GM15510 (cell line): Measurements from ENCODE around the gene ARHGAP6.

Experiments
- POLR2A ChIP-seq: IDR thresholded peaks from 3 replicates; pipeline ENCODE4 v1.6.1; 2011; ENCODE audit warnings: borderline replicate concordance; ENCODE audit not compliant: insufficient read length; ENCODE audit errors: extremely low read depth

Gene ARHGAP6

DNA sequence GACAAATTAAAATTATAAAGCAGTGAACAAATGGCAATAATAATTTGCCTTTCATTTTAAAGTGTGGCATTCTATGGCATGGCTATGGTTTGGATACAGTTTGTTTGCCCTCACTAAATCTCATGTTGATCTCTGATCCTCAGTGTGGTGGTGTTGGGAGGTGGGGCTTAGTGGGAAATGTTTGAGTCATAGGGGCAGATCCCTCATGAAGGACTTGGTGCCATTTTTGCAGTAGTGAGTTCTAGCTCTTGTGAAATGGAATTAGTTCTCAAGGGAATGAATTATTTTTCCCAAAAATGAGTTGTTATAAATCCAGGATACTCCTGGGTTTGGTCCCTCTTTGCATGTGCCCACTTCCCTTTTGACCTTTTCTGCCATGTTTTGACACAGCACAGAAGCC, 191.1 kb downstream of the ARHGAP6 start:
- TF ChIP-seq POLR2A, result no peak

DNA sequence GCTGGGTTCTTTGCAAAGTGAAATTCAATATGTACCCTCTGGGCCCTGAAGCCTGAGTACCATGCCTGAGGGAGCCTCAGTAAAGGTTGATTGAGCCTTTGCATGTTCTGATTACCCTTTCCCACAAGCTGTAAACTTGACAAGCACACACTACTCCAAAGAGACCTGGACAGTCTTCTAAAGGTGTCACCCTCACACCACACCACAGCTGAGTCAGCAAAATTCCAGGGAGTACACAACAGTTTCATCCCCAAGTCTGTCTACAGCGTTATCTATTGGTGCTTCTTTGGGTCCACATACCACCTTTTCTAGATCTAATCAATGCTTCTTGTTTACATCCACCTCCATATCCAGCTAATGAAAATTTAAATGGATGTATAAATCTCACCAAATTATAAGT, 191.7 kb downstream of the ARHGAP6 start:
- no peak for TF ChIP-seq POLR2A

DNA sequence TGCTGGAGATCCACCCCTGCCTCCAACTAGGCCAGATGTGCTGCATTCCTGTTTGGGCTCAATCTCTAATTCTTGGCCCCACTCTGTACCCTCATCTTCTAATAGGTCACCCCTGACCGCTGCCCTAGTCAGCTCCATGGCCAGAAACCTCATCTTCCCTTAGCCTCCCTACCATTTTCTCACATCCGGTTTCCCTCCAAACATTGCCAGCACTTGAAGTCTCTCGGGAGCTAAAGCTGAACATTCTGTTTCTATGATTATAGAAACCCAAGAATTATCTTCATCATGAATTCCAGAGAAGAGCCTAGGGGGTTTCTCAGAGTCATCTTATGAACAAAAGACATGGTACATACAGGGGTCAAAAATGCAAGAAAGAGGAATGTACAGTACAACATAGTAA, 192.8 kb downstream of the ARHGAP6 start:
- TF ChIP-seq POLR2A, result no peak

DNA sequence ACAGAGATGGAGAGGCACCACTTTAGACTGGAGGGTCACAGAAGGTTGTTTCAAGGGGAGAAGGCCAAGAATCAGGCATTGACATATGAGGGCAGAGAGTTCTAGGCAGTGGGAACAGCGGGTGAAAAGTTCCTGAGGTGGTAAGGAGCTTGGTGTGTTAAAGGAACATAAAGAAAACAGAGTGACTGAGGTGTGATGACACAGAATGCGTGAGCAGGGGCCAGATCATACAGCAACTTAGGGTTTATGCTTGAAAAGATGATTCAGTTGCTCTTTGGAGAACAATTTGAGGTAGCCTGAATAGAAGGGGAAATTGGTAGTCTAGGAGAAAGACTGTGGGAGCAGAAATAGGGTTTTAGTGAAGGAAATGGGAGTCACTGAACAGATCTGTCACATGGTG, 193.3 kb downstream of the ARHGAP6 start:
- no peak for TF ChIP-seq POLR2A

DNA sequence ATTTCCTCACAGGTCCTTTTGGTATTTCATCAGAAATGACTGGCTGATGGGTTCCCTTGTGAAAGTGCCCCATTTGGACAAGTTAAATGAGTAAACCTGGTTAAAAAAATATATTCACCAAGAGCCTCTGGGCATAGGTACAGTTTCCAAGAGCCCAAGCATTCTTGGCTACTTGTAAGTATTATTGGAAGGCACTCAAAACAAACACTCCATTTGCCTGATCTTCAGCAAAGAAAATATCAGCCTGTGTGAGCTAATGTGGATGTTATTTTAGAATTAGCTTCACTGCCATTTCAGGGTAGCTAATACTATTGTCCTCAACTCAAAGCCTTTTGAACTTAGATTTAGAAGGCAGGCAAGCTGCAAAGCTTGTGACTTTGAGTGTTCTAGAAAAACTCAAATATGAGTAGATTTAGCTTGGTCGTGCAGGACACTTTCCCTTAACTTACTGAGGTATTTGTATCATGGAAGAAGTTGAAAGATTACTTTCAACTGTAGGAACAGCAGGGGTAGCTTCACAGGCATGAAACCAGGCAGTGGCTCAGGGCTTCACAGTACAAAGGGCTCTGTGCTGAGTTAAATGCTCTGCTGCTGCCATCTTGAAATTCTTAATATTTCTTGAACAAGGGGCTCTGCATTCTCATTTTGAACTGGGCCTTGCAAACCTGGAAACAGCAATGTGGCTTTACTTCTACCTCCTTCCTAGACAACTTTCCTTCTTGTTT, 195.3 kb downstream of the ARHGAP6 start:
- no peak for TF ChIP-seq POLR2A

DNA sequence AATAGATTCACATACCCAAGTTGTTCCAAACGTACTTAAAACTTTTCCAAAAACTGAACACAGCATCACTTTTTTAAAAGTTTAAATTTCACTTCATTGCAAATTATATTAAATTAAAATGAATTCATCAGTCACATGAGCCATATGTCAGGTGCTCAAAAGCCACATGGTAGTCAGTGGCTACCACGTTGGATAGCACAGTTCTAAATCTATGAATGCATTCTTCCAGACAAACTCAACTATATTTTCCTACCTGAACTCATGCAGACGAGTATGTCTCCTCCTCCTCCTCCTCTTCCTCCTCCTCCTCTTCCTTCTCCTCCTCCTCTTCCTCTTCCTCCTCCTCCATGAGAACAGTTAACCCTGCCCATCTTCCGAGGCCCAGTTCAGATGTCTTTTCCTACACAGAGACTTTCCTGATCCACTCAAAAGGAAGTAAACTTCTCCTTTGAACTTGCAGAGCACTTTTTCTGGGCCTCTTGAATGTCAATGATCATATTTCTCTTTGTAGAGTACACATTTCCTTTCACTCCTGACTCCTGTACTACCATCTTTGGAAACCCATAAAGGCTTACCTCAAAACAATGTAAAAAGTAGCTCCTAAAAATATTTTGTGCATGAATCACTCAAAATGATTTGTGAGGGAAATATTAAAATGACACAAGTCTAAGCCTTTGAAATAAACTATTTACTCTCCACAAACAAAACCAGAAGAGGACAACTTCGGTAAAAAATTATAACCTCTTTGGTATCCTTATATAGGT, 199.9 kb downstream of the ARHGAP6 start:
- TF ChIP-seq POLR2A, result no peak

DNA sequence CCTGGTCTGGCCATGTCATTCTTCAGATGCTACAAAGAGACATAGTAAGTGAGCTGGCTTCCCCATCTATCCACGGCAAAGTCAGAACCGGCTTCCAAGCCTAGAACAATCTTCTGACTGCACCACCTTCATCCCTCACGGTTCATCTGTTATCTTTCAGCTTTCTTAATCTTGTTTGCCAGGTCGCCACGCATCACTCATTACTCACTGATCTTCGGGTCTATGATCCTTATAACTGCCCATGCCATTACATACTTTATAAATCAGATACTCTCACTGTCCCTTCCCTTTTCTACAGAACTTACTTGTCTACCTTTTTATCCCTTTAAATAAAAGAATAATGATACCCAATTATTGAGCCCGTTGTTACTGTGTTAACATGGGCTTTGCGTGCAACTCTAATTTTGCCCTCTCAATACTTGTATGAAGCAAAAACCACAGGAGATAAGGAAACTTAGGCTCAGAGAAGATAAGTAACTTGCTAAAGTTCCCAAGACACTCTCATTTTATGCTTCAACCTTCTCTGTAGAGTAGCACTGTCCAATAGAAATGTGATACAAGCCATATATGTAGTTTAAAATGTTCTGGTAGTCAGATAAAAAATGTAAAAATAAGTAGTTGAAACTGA, 200.8 kb downstream of the ARHGAP6 start:
- no peak for TF ChIP-seq POLR2A

DNA sequence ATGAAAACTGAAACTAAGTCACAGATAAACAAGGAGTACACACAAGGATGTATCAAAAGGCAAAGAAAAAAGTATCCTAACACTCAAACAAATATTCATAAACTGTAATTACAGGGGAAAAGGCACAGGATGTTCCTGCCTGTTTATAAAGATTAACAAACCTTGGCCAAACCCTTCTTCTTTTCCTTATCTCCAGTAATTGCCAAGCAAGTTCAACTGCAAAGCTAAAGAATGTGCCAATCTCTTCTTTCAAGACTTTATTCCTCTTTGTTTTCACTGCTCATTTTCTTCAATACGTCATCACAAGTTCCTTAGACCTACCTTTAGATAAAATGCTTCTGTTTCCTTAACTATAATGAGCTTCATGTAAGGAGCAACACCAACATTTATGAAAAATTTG, 201.3 kb downstream of the ARHGAP6 start:
- no peak for TF ChIP-seq POLR2A

DNA sequence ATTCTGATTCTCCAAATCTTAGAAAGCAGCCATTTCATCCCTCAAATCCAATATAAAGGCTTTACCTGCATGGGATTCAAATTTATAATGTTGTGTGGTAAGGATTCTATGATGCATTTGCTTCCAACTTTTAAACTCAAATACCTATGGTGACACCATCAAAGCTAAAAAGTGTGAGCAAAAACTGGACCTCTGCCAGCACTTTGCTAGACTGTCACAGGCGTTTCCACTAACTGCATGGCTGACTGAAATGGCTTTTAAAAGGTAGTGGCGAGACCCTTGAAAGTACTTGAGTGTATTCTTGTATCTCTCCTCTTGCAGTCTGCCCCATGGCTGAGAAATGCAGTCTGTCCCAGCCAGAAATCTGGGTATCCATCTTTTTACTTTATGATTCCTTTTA, 203.1 kb downstream of the ARHGAP6 start:
- TF ChIP-seq POLR2A, result no peak

DNA sequence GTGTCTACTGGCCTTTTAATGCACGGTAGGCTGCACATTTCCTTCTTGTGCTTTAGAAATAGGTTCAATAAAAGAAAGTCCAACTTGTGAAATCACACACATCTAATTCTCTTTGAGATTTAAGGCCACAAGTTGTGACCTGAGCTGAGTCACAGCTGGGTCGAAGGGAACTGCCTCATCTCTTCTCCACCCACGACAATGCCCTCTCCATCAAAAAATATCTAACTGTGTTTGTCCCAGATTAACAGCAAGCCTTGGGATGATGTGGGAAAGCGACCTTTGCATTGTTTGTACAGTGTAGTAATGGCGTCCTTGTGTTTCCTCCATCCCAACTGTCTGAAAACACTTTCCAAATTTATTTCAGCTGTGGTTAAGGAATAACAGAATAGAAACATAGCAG, 203.6 kb downstream of the ARHGAP6 start:
- TF ChIP-seq POLR2A, result no peak

DNA sequence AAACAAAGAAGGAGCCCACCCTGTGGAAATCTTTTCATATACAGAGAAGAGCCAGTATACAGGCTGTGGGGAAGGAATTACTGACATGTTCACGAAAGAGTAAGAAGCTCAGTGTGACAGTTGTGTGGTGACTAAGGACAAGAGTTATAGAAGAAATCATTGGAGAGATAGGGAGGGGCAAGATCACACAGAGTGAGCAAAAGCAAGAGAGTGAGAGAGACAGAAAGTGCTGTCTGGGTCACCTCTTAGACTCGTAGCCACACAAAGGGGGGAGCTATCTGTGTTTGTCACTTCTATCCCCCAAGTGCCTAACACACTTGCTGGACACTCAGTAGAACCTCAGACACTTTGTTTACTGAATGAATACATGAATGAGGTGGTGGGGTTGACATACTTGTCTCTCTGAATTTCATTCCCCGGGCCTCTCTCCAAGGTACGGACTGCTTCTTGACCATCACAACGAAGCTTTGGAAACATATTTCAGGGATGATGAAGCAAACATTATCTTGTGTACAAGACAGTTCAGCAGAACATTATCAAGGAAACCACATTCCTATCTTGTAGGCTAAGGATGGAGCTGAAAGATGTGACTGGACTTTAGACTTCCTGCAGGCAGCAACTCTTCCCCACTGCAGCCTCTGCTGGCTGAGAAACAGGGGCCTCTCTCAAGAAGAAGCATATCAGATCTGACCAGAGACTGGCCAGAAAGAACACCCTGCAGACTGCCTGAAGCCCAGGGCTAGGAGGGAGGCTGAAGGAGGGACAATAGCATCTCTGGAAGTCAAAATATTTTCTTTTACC, 204.3 kb downstream of the ARHGAP6 start:
- TF ChIP-seq POLR2A, result no peak

DNA sequence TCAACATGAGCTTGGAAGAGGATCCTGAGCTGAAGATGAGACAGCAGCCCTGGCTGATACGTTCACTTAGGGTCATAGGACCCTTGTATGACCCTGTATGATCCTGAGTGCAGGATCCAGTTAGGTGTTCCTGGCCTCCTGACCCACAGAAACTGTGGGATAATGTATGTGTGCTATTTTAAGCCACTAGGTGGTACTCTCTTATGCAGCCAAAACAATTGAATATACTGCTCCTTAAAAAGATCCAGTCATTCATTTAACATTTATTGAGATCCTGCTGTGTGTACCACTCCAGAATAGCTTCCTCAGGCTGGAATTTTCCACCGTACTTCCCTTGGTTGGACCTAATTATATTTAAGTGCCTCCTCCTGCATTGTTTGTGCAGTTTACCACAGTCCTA, 205.4 kb downstream of the ARHGAP6 start:
- TF ChIP-seq POLR2A, result no peak

DNA sequence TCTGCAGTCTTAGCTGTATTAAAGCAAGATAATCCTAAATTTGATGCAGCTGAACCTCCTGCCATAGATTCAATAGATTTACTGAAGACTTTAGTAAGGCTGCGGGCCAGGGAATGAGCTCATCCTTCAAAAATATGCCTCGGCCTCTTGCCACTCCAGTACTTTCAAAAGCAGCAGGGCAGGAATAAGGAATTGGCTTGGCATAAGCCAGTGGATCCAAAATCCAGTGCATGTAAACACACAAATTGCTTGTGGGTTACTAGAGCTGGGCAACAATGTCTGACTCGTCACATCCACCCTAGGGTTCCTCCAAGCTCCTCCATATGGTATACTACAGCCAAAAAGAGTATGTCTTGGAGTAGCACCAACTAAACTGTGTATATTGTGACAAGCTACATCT, 207.6 kb downstream of the ARHGAP6 start:
- TF ChIP-seq POLR2A, result no peak

DNA sequence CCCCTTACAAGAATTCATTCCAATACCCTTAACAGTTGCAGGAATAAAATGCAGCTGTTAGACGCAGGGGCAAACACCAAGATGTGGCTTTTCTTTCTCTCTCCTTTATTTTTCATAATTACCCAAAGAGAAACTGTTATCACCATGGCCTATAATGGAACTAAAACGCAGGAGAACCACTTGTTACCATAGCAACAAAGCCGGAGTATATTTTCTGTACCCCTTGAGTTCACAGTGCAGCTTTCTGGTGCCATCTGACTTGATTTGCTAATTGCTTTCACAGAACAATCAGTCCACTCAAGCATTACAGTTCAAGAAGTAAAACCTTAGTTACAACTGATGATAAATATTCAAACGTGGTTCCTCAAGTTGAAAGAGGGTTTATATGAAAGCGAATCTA, 214.6 kb downstream of the ARHGAP6 start:
- TF ChIP-seq POLR2A, result no peak

DNA sequence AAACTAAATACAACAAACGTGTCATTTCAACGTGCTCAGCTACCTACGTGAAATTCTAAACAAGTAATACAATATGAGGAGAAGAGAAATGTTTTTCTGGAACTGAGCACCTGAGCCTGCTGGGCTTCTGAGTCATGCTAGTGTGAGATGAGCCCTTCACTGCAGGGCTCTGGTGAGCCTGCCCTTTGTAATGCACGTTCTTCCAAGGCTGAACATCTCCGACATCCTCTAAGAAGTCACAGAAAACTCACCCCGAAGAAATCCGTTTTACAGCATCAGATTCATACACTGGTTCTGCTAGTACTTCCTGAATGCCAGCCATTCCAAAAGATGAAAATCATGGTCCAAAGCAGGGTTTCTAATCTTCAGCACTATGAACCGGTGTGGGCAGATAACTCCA, 215.4 kb downstream of the ARHGAP6 start:
- no peak for TF ChIP-seq POLR2A
